Retinal pigment epithelial cell (primary cell): ENCODE measurements around the gene PDK1.

Experiments
- DNase-seq: peaks from one replicate; pipeline ENCODE4 v3.0.0-alpha.2; 2010; ENCODE audit warnings: low read depth
- H3K4me3 ChIP-seq: 2 replicates; pipeline ENCODE4 v1.5.1; 2011; ENCODE audit warnings: mild to moderate bottlenecking, low read length, control low read depth, moderate library complexity
- TF ChIP-seq, protein P1 (sequence below): conservative IDR thresholded peaks from 2 replicates; pipeline ENCODE4 v1.5.1; 2011; ENCODE audit warnings: low read depth, low read length, control low read depth, inconsistent platforms

Gene PDK1

GRCh38 chr2:172551271-172551670 is 4.6 kb upstream of the PDK1 start:
- no peak for DNase-seq
- H3K4me3 ChIP-seq = no peak overlapping the region
- TF ChIP-seq, protein P1, sequence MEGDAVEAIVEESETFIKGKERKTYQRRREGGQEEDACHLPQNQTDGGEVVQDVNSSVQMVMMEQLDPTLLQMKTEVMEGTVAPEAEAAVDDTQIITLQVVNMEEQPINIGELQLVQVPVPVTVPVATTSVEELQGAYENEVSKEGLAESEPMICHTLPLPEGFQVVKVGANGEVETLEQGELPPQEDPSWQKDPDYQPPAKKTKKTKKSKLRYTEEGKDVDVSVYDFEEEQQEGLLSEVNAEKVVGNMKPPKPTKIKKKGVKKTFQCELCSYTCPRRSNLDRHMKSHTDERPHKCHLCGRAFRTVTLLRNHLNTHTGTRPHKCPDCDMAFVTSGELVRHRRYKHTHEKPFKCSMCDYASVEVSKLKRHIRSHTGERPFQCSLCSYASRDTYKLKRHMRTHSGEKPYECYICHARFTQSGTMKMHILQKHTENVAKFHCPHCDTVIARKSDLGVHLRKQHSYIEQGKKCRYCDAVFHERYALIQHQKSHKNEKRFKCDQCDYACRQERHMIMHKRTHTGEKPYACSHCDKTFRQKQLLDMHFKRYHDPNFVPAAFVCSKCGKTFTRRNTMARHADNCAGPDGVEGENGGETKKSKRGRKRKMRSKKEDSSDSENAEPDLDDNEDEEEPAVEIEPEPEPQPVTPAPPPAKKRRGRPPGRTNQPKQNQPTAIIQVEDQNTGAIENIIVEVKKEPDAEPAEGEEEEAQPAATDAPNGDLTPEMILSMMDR = no peak

DNA sequence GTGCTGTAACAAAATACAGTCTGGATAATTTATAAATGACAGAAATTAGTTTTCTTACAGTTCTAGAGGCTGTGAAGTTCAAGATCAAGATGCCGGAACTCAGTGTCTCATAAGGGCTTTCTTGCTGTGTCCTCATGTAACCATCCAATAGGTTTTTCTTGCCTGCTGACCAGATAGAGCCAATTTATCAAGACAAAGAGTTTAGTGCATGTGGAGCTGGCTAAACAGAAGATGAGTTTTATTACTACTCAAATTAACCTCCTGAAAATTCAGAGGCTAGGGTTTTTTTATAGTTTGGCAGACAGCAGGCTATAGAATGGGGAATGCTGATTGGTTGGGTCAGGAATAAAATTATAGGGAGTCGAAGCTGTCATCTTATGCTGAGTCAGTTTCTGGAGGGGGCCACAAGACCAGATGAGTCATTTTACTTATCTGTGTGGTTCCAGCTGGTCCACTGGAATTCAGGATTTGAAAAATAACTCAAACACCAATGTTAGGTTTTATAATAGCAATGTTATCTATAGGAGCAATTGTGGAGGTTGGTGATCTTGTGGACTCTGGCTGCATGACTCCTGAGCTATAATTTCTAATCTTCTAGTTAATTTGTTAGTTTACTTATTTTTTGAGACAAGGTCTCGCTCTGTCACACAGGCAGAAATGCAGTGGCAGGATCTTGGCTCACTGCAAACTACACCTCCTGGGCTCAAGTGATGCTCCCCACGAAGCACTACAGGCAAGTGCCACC is 3.2 kb upstream of the PDK1 start:
- no peak overlapping the region for H3K4me3 ChIP-seq
- DNase-seq = peak; percentile 41
- TF ChIP-seq, protein P1 = no peak

- H3K4me3 ChIP-seq = peak overlapping the region; percentile 83
- no peak for DNase-seq
- TF ChIP-seq, protein P1 = no peak
Observed at GRCh38 chr2:172554352-172555271, 1.3 kb upstream of the PDK1 start.

DNA sequence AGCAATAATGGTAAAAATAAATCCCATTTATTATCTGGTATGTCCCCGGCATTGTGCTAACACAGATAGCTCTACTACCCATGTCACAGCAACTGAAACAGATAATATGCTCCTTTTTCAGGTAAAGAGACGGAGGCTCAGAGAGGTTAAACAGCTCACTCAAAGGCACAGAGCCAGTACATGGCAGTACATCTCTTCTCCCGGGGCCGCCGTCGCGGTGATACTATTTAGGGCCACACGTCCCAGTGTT is 693 bp upstream of the PDK1 start:
- TF ChIP-seq, protein P1 = no peak
- H3K4me3 ChIP-seq = peak overlapping the region; percentile 83
- no peak for DNase-seq

DNA sequence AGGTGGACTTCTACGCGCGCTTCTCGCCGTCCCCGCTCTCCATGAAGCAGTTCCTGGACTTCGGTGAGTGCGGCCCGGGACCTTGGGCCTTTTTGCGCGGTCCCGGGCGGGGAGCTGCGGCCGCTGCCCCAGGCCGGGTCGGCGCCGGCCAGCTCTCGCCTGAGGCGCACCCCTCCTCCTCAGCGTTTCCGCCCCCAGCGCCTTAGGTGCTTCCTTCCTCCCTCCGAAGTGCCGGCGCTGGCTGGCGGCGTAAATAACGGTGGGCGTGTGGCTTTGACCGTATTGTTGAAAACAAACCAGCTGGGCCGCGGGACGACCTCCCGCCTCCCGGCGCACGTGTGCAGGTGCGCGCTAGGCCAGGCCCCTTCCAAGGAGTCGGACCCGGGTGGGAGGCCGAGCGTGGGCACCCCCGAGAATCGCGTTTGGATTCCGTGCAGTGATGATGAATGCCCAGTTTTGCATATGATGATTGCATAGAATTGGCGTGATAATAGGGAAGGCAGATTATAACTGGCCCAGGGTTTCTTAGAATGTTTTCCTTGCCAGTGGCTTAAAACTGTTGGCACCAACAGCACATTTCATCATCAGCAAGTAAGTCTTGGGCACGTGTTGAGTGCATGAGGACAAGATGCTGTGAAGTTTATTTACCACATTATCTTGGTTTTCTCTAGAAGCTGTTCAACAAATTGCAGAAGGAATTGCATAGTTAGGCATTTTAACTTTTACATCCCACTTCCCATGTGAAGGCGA is 569 bp downstream of the PDK1 start:
- TF ChIP-seq, protein P1 = no peak
- DNase-seq = peak; percentile 63
- H3K4me3 ChIP-seq = peak overlapping the region; percentile 79

- H3K4me3 ChIP-seq = no peak overlapping the region
- TF ChIP-seq, protein P1 = no peak
- no peak for DNase-seq
Observed at GRCh38 chr2:172558372-172558771, 2.5 kb downstream of the PDK1 start.
